OCI-M2 (cell line): Measurements from ENCODE around the gene SMU1.
"Not testable (repeated sequence)": the region's sequence is repeated elsewhere in the genome, so short reads cannot be mapped to it uniquely, and the experiment has no call there.

ENCODE experiments used
- DNase-seq: peaks from one replicate; lab custom pipeline; 2025; ENCODE audit not compliant: unreplicated experiment; lab: John Stamatoyannopoulos, UW

SMU1 gene

GRCh38 chr9:33105959-33106358 lies 29.5 kb upstream of the SMU1 start:
- DNase-seq, result no peak

- DNase-seq, result no peak
These were observed 29.0 kb upstream of the SMU1 start for GRCh38 chr9:33105504-33105903.

GRCh38 chr9:33104401-33104800 lies 27.9 kb upstream of the SMU1 start:
- no peak for DNase-seq

GRCh38 chr9:33103501-33104281 lies 27.2 kb upstream of the SMU1 start:
- no peak for DNase-seq

- no peak for DNase-seq
These were observed 26.2 kb upstream of the SMU1 start for GRCh38 chr9:33102551-33103210.

- no peak for DNase-seq
These were observed 24.9 kb upstream of the SMU1 start for GRCh38 chr9:33101104-33101951.

GRCh38 chr9:33099754-33100153 lies 23.3 kb upstream of the SMU1 start:
- no peak for DNase-seq

- DNase-seq, result no peak
These were observed 20.7 kb upstream of the SMU1 start for GRCh38 chr9:33097192-33097591.

- DNase-seq, result no peak
These were observed 16.2 kb upstream of the SMU1 start for GRCh38 chr9:33092634-33093033.

- not testable (repeated sequence) for DNase-seq
These were observed 9.2 kb upstream of the SMU1 start for GRCh38 chr9:33085672-33086071.

GRCh38 chr9:33082538-33083326 lies 6.3 kb upstream of the SMU1 start:
- DNase-seq, result peak; percentile 5

GRCh38 chr9:33082128-33082527 lies 5.7 kb upstream of the SMU1 start:
- no peak for DNase-seq

- DNase-seq, result no peak
These were observed 4.8 kb upstream of the SMU1 start for GRCh38 chr9:33081128-33081851.

GRCh38 chr9:33080534-33080933 lies 4.1 kb upstream of the SMU1 start:
- DNase-seq, result no peak

- no peak for DNase-seq
These were observed 7.5 kb downstream of the SMU1 start for GRCh38 chr9:33068991-33069390.

- no peak for DNase-seq
These were observed 11.1 kb downstream of the SMU1 start for GRCh38 chr9:33065157-33066076.

GRCh38 chr9:33051144-33051543 lies 25.3 kb downstream of the SMU1 start:
- no peak for DNase-seq

- no peak for DNase-seq
These were observed 26.7 kb downstream of the SMU1 start for GRCh38 chr9:33049680-33050361.

- DNase-seq, result no peak
These were observed 28.4 kb downstream of the SMU1 start for GRCh38 chr9:33048054-33048465.
